BLaER1 (cell line): ENCODE results near the gene PROX2.

Experiments
- H3K27ac ChIP-seq: shearing (Covaris generic); formaldehyde crosslinking; 2 replicates; pipeline ENCODE4 v1.8.1; 2022
- H3K27me3 ChIP-seq: shearing (Covaris generic); formaldehyde crosslinking; 2 replicates; pipeline ENCODE4 v1.8.1; 2022
- H3K36me3 ChIP-seq: shearing (Covaris generic); formaldehyde crosslinking; 2 replicates; pipeline ENCODE4 v1.8.1; 2022
- H3K4me1 ChIP-seq: shearing (Covaris generic); formaldehyde crosslinking; 2 replicates; pipeline ENCODE4 v1.8.1; 2022
- H3K4me2 ChIP-seq: shearing (Covaris generic); formaldehyde crosslinking; 2 replicates; pipeline ENCODE4 v1.8.1; 2022
- H3K4me3 ChIP-seq: shearing (Covaris generic); formaldehyde crosslinking; 2 replicates; pipeline ENCODE4 v1.8.1; 2022
- H3K9ac ChIP-seq: shearing (Covaris generic); formaldehyde crosslinking; 2 replicates; pipeline ENCODE4 v1.8.1; 2022
- H3K9me3 ChIP-seq: shearing (Covaris generic); formaldehyde crosslinking; 2 replicates; pipeline ENCODE4 v1.8.1; 2022
- H4K20me1 ChIP-seq: shearing (Covaris generic); formaldehyde crosslinking; 2 replicates; pipeline ENCODE4 v1.8.1; 2022
- Cebpa-rat ChIP-seq: shearing (Covaris generic); IDR thresholded peaks from 2 replicates; pipeline ENCODE4 v1.8.1; 2022

The PROX2 gene

GRCh38 chr14:74910556-74910955 is 34.6 kb upstream of the PROX2 start:
- Histone ChIP-seq H4K20me1 (peaks cover 17% of the 10 kb centered on the region), H3K27me3 (no peaks in the 10 kb centered on the region), H3K9me3 (no peaks in the 10 kb centered on the region), H3K4me1 (peaks cover 39% of the 10 kb centered on the region), H3K27ac (no peak overlapping the region), H3K36me3 (peaks cover 10% of the 10 kb centered on the region; the same call in 1 of the 2 replicates), H3K9ac (no peak overlapping the region), H3K4me3 (no peak overlapping the region), H3K4me2 (0 out of 2 replicates have a peak overlapping the region, but pooled peaks have one; percentile 12)
- no peak for TF ChIP-seq Cebpa-rat

- no peaks in the 10 kb centered on the region for H3K9me3 ChIP-seq
- no peaks in the 10 kb centered on the region for H3K27me3 ChIP-seq
- H4K20me1 ChIP-seq = peaks cover 21% of the 10 kb centered on the region
- TF ChIP-seq Cebpa-rat = no peak
- H3K27ac ChIP-seq = no peak overlapping the region
- H3K4me2 ChIP-seq = no peak overlapping the region
- H3K4me3 ChIP-seq = no peak overlapping the region
- peaks cover 15% of the 10 kb centered on the region for H3K36me3 ChIP-seq
- peaks cover 45% of the 10 kb centered on the region for H3K4me1 ChIP-seq
- H3K9ac ChIP-seq = no peak overlapping the region
Measured at GRCh38 chr14:74909911-74910310, 34.0 kb upstream of the PROX2 start.

GRCh38 chr14:74909501-74909900 is 33.6 kb upstream of the PROX2 start:
- Histone ChIP-seq H3K4me3 (no peak overlapping the region), H3K9ac (no peak overlapping the region), H3K9me3 (no peaks in the 10 kb centered on the region), H3K4me1 (peaks cover 49% of the 10 kb centered on the region), H3K27ac (no peak overlapping the region), H3K36me3 (peaks cover 19% of the 10 kb centered on the region), H3K4me2 (no peak overlapping the region), H4K20me1 (peaks cover 25% of the 10 kb centered on the region), H3K27me3 (no peaks in the 10 kb centered on the region)
- TF ChIP-seq Cebpa-rat = no peak

- H3K27me3 ChIP-seq = no peaks in the 10 kb centered on the region
- H3K9me3 ChIP-seq = no peaks in the 10 kb centered on the region
- peaks cover 25% of the 10 kb centered on the region for H3K36me3 ChIP-seq
- H4K20me1 ChIP-seq = peaks cover 29% of the 10 kb centered on the region
- no peak overlapping the region for H3K27ac ChIP-seq
- H3K4me2 ChIP-seq = no peak overlapping the region
- TF ChIP-seq Cebpa-rat = no peak
- H3K4me1 ChIP-seq = peaks cover 49% of the 10 kb centered on the region
- H3K4me3 ChIP-seq = no peak overlapping the region
- no peak overlapping the region for H3K9ac ChIP-seq
Measured at GRCh38 chr14:74908861-74909341, 33.0 kb upstream of the PROX2 start.

- Histone ChIP-seq H3K9me3 (no peaks in the 10 kb centered on the region), H3K4me1 (peaks cover 49% of the 10 kb centered on the region), H3K4me3 (no peak overlapping the region), H3K4me2 (peak overlapping the region; percentile 75), H3K36me3 (peaks cover 35% of the 10 kb centered on the region), H3K9ac (no peak overlapping the region), H3K27ac (peak overlapping the region; percentile 57; the same call in 1 of the 2 replicates), H4K20me1 (peaks cover 33% of the 10 kb centered on the region), H3K27me3 (no peaks in the 10 kb centered on the region)
- no peak for TF ChIP-seq Cebpa-rat
Measured at GRCh38 chr14:74907744-74908143, 31.8 kb upstream of the PROX2 start.

- peak overlapping the region; percentile 75 for H3K4me2 ChIP-seq
- peak overlapping the region; percentile 57; the same call in 1 of the 2 replicates for H3K27ac ChIP-seq
- H3K36me3 ChIP-seq = peaks cover 42% of the 10 kb centered on the region
- H3K4me1 ChIP-seq = peaks cover 49% of the 10 kb centered on the region
- H3K4me3 ChIP-seq = no peak overlapping the region
- H3K9me3 ChIP-seq = no peaks in the 10 kb centered on the region
- TF ChIP-seq Cebpa-rat = no peak
- H3K27me3 ChIP-seq = no peaks in the 10 kb centered on the region
- H4K20me1 ChIP-seq = peaks cover 36% of the 10 kb centered on the region
- 0 out of 2 replicates have a peak overlapping the region, but pooled peaks have one; percentile 24 for H3K9ac ChIP-seq
Measured at GRCh38 chr14:74906925-74907521, 31.1 kb upstream of the PROX2 start.

- no peaks in the 10 kb centered on the region for H3K27me3 ChIP-seq
- H3K9ac ChIP-seq = no peak overlapping the region
- H3K36me3 ChIP-seq = peaks cover 56% of the 10 kb centered on the region
- peaks cover 44% of the 10 kb centered on the region for H3K4me1 ChIP-seq
- no peak for TF ChIP-seq Cebpa-rat
- H4K20me1 ChIP-seq = peaks cover 43% of the 10 kb centered on the region
- no peaks in the 10 kb centered on the region for H3K9me3 ChIP-seq
- H3K4me3 ChIP-seq = no peak overlapping the region
- peak overlapping the region; percentile 26; the same call in 1 of the 2 replicates for H3K27ac ChIP-seq
- H3K4me2 ChIP-seq = peak overlapping the region; percentile 59
Measured at GRCh38 chr14:74905595-74906142, 29.7 kb upstream of the PROX2 start.

GRCh38 chr14:74904635-74905503 is 28.9 kb upstream of the PROX2 start:
- Histone ChIP-seq H3K36me3 (peaks cover 64% of the 10 kb centered on the region), H3K4me1 (peaks cover 39% of the 10 kb centered on the region), H3K9ac (no peak overlapping the region), H3K4me2 (peak overlapping the region; percentile 59), H3K27me3 (no peaks in the 10 kb centered on the region), H4K20me1 (peaks cover 48% of the 10 kb centered on the region), H3K4me3 (no peak overlapping the region), H3K9me3 (no peaks in the 10 kb centered on the region), H3K27ac (peak overlapping the region; percentile 26; the same call in 1 of the 2 replicates)
- TF ChIP-seq Cebpa-rat = no peak

GRCh38 chr14:74902941-74903705 is 27.2 kb upstream of the PROX2 start:
- H3K4me3 ChIP-seq = no peak overlapping the region
- no peak overlapping the region for H3K9ac ChIP-seq
- TF ChIP-seq Cebpa-rat = no peak
- H3K27ac ChIP-seq = no peak overlapping the region
- peaks cover 35% of the 10 kb centered on the region for H3K4me1 ChIP-seq
- H4K20me1 ChIP-seq = peaks cover 57% of the 10 kb centered on the region
- peaks cover 81% of the 10 kb centered on the region for H3K36me3 ChIP-seq
- no peak overlapping the region for H3K4me2 ChIP-seq
- H3K27me3 ChIP-seq = no peaks in the 10 kb centered on the region
- H3K9me3 ChIP-seq = no peaks in the 10 kb centered on the region
